Stimulated activated CD8-positive, alpha-beta memory T cell treated with anti-CD3 and anti-CD28 coated beads, Interleukin-15, amount 100 ng/mL, for 48 hours (primary cell): ENCODE results near the gene ATRNL1.

ENCODE experiments used
- DNase-seq, 2 donors: peaks; one replicate each; pipeline ENCODE4 v3.0.0-alpha.2; 2020; ENCODE audit warnings: low read depth in 2 of 2

The ATRNL1 gene

DNA sequence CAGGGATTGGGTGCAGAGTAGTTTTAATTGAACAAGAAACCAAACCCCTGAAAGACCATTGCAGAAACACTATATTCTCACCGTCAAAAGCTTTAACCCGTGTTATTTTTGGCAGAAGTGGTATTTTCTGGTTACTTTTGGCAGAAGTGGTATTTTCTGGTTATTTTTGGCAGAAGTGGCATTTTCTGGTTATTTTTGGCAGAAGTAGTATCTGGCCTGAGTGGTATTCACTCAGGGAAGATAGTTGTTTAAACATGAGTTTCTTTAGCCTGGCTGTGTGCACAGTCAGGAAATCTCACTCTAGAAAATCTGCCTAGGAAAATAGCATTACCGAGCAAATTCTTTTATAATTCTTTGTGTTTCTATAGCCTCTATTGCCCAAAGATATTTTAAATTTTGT is 857.2 kb downstream of the ATRNL1 start:
- no peak for DNase-seq

DNA sequence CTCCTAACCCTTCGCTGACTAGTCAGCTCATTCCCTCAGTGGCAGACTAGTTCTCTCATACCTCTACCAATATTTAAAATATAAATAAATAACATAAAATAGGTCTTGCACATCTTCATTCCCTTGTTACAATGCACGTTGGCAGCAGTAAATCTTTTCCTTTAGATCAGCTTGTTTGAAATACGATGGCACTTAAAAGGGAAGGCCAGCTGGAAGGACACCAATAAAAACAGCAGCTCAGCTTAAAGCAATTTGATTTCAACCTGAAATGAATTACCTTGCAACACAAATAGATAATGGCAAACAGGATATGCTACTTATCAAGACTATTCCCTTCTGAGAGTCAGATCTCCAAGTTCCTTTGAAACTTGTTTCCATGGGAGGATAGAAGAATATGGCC is 858.1 kb downstream of the ATRNL1 start:
- DNase-seq, result no peak

DNA sequence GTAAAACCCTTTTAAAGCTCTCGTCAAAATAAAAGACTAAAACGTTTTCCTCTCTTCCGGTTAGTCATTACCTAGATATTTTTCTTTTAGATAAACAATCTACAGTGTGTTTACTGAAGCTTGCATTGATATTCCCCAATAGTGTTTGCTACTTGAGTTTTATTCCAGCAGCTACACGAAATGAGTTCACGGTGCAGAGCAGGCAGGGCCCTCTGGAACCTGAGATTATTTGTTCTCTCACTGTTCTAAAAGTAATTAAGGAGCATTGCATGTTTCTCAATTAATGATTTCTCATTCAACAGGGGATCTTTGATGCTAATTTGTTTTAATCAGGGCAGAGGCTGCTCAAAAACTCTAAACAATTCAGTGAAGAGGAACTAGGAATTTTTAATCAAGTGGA is 860.1 kb downstream of the ATRNL1 start:
- DNase-seq, result no peak

DNA sequence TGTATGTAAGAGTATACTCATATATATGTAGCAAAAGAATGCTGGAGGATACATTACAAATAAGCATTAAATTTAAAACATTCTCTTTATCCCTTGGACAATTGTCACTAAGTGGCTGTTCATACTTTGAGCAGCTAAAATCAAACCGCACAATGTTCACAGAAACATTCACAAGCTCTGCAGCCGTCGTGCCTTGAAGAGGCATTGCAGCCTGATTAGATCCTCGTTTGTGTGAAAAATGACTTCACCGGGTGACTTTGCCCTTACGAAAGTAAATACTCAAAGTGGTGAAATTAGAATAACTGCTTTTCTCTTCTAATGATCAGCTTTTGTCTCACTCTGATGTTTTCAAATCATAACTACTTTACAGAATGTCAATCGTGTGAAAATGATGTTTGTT is 860.8 kb downstream of the ATRNL1 start:
- DNase-seq, result no peak

DNA sequence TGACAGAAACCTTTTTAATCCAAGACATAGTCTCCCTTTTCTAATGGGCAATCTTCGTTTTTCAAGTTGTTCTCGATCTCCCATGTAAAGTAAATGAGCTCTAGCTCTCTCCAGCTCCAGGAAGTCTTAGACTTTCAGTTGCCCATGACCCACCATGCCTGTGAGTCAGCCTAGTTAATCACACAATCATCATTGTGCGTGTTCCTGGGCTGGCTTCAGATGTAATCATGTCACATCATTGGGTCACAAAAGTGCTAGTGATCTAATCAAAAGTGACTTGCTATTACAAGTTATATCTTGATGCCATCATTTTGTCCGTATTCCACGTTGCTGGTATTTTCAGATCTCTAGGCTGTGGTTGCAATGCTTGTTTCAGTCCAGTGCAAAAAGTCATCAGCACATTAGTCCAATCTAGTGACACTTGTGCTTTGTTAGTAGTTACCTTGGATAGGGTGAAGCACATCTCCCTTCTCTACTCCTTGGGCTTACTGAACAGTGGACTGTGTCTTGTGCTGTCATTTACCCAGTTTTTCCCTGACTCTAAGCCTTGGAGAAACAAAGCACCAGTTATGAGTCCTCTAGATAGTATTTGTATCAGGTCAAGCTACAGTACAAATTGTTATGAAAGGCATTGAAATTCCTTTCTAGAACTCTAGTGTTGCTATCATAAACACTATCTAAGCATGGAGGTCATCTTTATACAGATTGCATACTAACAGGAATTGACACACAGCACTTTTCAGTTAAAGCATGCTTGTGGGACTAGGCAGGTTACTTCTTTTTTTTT is 863.3 kb downstream of the ATRNL1 start:
- DNase-seq, result no peak

DNA sequence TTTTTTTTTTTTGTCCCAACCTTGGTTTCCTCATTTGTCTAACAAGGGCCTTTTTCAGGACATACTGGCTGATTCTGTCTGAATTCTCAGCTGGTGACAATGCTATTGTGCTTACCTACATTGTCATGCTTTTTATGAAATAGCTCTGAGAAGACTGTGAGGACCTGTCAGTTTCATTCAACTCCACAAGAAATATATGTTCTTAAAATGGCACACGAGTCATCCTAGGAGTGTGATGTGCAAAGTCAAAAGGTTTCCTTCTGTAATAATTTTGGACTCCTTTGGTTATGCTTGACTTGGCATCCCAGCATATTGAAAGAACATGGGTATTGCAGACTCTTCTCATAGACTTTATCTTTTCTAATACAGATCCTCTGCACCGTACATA is 863.8 kb downstream of the ATRNL1 start:
- no peak for DNase-seq

DNA sequence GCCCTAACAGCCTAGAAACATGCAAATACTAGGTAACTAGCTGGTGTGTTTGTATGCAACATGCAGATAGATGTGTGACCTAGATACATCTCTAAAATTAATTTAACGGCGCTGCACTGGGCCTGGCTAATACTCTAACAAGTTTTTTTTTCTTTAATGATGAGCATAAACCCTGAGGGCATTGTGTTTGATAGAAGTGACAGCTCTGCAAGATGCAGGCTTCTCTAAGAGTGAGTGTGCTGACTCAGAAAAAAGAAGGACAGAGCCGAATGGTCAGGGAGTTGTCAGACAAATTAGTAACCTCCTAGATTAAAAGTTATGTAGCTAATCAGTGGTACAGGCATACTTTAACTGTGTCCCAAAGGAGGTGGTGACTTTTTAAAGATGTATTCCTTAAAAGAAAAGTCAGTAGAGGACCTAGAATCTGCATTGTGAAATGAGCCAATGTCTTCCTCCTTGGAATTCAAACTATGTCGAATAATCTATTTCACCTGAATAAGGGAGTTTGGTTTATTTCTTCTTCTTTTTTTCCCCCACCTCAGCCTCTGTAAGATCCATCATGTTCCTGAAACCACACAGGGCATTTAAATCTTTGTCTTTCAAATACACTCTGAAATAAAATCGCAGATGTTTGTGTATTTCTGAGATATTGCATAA is 864.7 kb downstream of the ATRNL1 start:
- DNase-seq, result no peak

DNA sequence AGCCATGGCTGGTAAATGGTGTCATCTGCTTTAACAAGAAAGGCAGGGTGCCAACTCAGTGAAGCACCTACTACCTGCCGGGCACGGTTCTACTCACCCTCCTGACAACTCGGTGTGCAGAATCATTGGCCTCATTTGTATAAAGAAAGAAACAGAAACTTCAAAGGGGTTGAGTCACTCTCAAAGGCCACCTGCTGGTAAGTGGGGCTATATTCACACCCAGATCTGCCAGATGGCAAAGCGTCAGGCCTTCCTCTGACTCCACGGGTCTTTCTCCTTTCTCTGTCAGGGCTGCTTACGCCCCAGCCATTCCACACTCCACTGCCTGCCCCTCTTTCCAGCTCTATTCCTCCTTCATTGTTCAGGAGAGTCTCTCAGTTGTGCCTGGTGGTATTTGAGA is 870.7 kb downstream of the ATRNL1 start:
- DNase-seq, result no peak

DNA sequence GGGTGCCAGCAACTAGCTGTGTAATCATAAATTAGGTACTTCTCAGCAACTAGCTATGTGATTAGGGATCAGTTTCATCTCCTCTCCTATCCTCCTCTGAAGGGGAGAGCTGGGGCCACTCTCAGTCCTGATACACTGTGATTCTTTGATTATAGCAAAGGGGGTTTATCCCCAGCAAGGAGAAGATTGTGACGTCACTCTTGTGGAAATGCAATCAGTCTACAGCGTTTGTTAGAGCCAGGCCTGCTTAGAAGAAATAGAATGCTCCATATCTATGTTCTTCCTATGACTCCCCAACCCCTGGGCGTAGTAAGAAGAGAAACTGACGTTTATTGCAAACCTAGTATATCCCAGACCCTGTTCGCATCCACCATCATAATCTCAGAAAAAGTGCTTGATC is 871.7 kb downstream of the ATRNL1 start:
- DNase-seq, result no peak

DNA sequence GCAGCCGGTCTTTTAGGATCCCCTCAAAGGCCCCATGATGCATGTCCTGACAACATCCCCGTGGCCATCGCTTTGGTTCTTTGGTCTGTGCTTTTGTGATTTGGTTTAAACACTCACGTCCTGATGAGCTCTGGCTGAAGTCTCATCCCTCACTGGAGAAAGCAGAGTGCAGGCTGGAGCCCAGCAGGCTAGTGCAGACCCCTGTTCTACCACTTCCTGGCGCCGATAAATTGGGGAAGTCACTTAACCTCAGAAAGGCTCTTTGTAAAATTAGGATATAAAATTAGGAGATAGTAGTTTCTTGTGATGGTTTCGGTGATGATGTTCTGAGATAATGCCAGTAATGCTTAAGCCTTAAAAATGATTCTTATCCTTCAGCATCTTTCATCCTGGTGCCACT is 872.2 kb downstream of the ATRNL1 start:
- no peak for DNase-seq

DNA sequence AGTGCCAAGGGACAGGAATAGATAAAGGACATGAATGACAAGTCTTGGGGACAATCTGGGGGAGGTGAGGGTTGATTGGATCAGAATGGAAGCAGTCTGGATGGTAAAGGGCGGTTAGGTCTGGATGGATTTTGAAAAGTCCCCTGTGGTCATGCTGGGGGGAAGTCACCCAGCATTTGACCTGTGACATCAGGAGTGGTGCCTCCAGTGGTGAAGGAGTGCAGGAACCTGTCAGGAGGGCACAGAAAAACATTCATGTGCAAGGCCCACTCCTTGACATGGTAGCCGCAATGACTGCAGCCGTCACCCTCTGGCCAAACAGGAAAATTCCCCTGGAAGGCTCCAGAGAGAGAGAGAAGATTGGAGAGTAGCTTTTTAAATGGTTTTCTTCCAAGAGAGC is 875.1 kb downstream of the ATRNL1 start:
- DNase-seq, result no peak

DNA sequence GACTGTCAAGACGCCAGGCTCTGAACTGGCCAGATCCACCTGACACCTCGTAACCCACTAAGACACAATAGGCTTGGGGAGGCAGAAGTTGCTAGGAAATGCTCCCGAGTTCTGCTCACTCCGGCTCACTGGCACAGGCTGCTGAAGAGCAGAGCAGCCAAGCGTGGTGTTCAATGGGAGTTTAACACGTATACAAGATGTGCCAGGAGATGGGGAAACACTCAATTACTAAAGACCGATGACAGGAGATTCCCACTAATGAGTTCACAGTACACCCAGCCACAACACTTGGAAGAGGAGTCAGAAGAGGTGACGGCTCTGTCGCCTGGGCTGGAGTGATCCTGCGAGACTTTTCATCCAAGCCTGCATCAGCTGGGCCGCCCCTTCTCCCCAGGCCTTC is 876.4 kb downstream of the ATRNL1 start:
- no peak for DNase-seq

DNA sequence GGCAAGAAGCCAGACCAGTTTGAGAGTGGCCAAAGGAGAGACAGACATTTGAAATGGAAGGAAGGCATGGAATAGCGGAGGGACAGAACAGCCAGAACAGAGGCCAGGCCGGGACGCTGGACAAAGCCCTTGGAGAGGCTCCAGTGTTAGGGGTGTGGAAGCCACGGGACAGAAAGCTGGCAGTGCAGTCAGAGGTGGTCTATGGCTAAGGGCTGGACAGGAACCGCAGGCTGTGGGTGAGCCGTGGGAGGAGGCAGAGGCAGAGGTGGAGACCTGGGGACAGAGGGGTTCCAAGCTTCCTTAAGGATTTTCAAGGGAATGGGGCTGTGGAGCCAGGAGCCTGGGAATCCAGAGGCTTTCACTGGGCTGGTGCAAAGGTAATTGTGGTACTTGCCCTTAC is 878.8 kb downstream of the ATRNL1 start:
- DNase-seq, result no peak

DNA sequence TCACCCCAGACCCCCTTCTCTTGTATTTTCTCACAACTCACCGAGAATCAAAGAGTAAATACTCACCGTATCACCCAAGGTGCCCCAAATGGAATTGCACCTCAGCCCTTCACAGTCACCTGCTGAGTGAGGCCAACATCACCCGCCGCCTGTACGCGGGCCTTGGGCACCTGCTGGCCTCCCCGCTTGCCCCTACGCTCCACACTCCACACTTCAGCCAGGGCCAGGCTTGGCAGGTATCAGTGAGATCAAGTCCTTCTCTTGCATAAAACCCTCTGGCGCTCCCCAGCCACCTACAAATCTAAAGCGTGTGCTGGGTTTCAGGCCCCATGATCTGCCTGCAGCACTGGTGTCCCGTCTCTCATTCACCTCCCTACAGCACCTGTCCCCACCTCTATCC is 879.3 kb downstream of the ATRNL1 start:
- DNase-seq, result no peak

DNA sequence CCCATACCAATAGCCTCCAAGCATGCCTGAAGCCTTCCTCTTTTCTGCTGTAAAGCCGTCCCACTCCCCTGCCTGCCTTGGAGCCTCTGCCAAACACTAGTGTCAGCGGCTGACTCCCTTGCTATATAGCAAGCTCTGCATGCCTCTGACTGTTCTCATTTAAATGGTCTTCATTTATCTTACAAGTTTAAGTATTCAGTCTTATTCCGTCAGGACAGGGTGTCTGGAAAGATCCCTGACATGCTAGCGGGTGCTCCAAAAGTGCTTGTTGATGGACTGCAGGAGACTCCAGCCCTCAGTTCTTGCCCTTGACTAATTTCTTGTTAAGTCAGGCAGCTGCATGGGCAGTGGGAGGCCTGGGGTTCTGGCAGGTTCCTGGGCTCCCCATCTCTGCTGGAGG is 881.2 kb downstream of the ATRNL1 start:
- DNase-seq, result no peak

DNA sequence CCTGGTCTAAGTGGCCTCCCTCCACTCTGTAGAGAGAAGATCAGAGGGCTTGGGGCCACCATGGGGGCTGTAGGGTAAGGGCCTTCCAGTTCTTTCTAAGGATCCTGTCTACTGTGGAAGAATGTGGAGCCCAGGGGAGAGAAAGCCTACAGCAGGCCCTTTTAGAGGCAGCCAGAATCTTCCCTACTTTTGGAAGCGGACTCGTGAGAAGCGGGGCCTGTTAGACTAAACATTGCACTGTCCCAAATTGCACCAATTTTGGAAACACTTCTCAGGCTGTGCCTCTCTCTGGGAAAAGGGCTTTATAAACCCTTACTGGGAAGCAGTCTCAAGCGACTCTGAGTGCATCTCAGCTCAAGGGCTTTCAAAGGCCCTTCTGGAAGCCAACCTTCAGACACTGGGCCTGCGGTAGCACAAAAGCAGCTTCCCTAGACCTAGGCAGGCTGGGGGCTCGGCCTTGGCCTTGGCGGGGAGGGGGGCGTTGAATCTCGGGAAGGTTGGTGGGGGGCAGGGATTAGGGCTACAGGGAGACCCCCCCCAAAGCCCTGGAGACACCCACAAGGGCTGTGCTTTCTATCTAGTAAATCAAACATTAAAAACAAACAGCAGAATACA is 881.8 kb downstream of the ATRNL1 start:
- no peak for DNase-seq

DNA sequence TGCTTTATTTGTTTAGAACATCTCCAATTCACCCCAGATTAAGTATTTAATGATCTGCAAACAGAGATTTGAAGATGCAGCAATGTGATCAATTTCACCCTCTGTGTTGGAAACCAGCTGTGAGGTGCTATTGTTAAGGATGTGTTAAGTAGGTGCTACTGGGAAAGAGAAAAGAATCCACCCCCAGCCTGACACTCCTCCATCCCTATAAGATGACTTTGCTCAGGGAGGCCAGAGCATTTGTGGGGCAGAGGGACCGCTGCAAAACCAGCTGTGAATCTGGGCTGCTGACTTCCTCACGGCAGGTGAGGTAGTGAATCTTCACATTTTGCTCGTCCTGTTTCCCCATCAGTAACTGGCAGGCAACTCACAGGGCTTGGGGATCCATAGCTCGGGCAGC is 882.3 kb downstream of the ATRNL1 start:
- no peak for DNase-seq

DNA sequence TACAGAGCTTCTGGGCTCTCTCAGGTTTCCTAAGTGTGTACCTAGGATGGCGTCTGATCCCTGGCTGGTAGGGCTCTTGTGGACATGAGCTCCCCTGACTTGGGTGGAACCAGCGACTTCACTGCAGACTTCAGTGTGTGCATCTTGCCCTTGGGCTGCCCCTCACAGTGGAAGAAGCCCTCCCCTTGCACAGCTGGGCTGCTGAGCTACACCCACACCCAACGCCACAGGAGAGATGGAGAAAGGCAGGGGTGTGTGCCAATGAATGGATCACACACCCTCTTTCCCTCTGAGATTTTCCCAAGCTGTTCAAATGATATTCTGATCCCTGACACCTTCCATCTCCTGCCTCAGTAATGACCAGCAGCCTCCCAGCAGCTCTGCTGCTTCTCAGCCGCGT is 883.2 kb downstream of the ATRNL1 start:
- DNase-seq, result no peak

DNA sequence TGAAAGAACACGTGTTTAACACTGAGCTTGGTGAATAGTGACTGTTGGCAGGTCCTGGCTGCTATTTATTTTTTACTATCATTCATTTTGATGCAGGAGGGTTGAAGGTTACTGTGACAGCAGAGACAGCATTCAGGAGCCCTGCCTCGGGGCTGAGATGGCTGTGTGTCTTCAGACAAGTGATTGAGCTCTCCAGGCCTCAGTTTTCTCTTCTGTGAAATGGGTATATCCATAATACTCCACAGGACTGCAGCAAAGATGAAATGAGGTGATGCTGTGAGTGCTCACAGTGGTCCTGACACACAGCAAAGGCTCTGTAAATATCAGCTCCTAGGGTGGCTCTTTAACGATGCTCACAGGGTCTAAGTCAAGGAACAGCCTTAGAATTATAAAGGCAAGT is 884.7 kb downstream of the ATRNL1 start:
- no peak for DNase-seq

DNA sequence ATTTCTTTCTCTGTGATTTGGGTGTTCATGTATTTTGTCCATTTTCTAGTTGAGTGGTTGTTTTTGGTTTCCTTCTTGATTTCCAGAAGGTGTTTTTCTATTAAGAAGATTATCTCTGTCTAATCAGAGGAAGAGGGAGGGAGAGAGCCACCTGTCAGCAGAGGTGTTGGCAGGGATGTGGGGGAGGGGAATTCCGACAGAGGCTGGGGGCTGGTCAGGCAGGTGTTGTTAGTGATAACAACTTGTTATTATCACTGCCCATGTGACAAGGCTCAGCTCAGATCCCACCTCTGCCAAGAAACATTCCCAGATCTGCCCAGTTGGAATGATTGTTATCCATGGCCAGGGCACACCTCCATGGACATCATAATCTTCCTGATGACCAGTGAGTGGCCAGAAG is 886.4 kb downstream of the ATRNL1 start:
- DNase-seq, result no peak

DNA sequence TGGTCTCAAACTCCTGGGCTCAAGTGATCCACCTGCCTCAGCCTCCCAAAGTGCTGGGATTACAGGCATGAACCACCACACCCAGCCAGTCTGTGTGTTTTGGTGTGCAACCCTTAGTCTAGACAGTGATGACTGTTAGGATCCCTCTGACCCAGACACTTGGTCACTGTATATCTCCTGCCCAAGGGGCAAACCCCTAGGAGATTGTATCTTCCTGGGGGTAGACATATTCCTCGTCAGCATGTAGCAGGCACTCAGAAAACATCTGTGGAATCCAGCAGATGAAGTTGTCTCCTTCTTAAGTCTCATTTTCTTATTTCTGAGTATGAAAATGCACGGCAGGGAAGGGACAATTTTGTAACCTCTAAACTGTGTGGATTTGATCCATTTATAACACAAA is 887.3 kb downstream of the ATRNL1 start:
- DNase-seq, result no peak

DNA sequence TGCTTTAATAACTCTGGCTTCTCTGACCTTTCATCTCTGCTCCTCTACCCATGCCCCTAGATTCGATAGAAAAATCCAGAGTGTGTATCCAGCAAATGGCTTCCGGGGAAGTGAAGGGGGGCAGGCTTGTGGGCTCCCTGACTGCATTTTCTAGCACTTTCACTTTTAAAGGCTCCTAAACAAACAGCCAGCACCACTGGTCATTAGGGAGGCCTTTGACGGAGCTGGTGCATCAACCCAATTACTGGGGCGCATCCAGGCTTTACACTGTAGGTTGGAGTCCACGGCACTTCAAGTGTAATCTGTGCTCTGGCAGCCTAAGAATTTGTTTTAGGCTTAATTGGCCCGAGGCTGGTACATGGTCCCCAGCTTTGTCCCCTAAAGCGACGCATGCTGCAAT is 887.9 kb downstream of the ATRNL1 start:
- no peak for DNase-seq

DNA sequence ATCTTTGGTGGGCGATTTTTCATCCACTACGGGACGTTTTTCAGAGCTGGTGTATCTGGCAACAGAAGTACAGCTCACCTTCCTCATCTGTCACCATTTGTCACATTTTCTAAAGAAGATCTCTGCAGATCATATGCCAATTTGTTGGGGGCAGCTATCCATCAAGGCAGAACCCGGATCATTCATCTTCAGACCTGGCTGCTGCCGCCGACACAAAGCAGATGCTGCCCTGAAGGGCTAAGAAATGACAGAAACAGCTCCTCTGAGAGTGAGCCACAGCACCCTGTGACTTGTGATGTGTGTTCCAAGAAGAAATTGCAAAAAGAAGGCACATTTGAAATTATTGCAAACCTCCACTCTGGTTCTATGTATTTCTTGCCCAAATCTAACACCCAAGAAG is 888.9 kb downstream of the ATRNL1 start:
- DNase-seq, result no peak
